RKO (cell line): ENCODE results near the gene NLGN4X.

Experiments
- DNase-seq: peaks from one replicate; pipeline ENCODE4 v3.0.0-alpha.2; 2016; ENCODE audit warnings: low spot score

Gene NLGN4X

DNA sequence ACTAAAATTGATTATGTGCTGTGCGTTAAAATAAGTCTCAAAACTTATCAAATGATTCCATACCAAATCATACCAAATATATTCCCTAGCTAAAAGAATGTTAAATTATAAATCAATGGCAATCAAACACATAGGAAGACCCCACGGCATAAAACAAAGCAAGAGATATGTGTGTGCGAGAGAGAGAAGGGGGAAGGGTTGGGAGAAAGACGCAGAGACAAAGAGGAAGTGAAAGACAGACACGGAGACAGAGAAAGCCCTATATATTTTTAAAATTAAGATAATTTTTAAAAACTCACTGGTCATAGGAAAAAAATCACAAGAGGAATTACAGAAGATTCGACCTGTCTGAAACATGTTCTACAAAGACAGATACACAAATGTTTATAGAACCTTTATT is 371.4 kb downstream of the NLGN4X start:
- no peak for DNase-seq

DNA sequence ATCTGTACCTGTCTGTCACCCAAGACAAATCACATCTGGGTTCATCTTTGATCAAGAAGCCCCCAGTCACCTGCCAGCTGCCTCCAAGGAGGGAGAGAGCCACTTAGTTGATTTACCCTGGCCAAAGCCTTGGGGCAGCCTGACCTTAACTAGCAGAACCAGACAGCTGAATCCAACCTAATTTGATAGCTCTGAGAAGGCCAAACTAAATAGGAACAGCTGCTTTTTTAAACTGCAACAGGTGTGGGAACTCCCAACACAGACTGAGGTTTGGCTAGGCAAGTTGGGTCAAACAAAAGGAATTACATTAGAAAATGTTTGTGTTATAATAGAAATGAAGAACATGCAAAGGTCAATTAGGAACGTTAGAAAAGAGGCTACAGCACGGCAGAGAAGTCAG is 375.7 kb downstream of the NLGN4X start:
- no peak for DNase-seq

DNA sequence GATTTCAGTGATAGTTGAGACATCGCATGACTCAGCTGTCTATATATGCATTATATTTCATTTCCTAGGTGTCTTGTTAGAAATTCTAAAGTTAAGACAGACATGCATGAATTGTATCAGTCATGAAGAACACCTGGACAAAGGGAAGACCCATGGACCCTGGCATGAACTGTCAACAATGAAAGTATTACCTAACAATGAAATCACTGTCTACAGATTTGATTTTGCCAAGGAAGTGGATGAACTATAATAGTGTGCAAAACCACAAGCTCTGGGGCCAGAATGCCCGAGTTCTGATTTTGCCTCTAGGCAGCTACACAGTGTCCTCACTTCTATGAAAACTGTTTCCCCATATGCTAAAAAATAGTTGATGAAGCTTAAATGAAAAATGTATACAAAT is 386.1 kb downstream of the NLGN4X start:
- no peak for DNase-seq
